Testis (tissue), 3 donors: Measurements from ENCODE around the gene NPB. TPM values are rescaled to one million over a fixed set of nuclear protein-coding genes. Genes with fewer than 3 reads are reported as not detected.
A peak's percentile ranks its signal among the peaks of the same experiment; 100 is the strongest.

Experiments
- DNase-seq: peaks from one replicate; pipeline ENCODE4 v3.0.0-alpha.2; 2019
- H3K27ac ChIP-seq, 2 donors: fragments of 200-600 bp; sonication (generic); one replicate each; pipeline ENCODE4 v1.5.1; 2019
- H3K27me3 ChIP-seq: fragments of 200-600 bp; sonication (generic); one replicate; pipeline ENCODE4 v1.5.1; 2019
- H3K36me3 ChIP-seq: fragments of 200-600 bp; sonication (generic); one replicate; pipeline ENCODE4 v1.5.1; 2017; ENCODE audit warnings: low read depth; ENCODE audit errors: missing control alignments
- H3K4me1 ChIP-seq: fragments of 200-600 bp; sonication (generic); one replicate; pipeline ENCODE4 v1.5.1; 2019
- H3K4me3 ChIP-seq, 2 donors: fragments of 200-600 bp; sonication (generic); one replicate each; pipeline ENCODE4 v1.5.1; 2017 to 2019
- H3K9me3 ChIP-seq: fragments of 200-600 bp; sonication (generic); one replicate; pipeline ENCODE4 v1.5.1; 2017
- CTCF ChIP-seq, 3 experiments: fragments of 450-650 bp in 2 of 3; fragments of 200-600 bp in 1 of 3; sonication (generic) in 1 of 3; IDR thresholded peaks; one replicate each; pipeline ENCODE4 v1.5.1; 2016 to 2019; ENCODE audit warnings: antibody characterized with exemption in 3 of 3, mild to moderate bottlenecking in 2 of 3, moderate library complexity in 1 of 3
- POLR2A ChIP-seq: fragments of 450-650 bp; IDR thresholded peaks from one replicate; pipeline ENCODE4 v1.6.1; 2017; ENCODE audit warnings: antibody characterized with exemption, mild to moderate bottlenecking, moderate library complexity
- WGBS, 2 donors: methylation state at CpG; one replicate each; pipeline ENCODE4 v1.1.5; 2018; 5-methylcytosine and 5-hydroxymethylcytosine counted together
- intact Hi-C: fragments of 100-400 bp; cut with DNase I; formaldehyde crosslinking; loops from one replicate; pipeline ENCODE4 v1.15.1; 2023; ENCODE audit warnings: low total_unique reads
- polyA plus RNA-seq: library from polyadenylated mRNA; stranded (reverse); fragments of 350-450 nt; fragmentation: Illumina TruSeq; extraction: RNeasy Lipid Tissue Mini Kit (QIAGEN cat#74804); gene quantifications from one replicate; pipeline ENCODE4 v1.2.3, GENCODE V29; 2014; ENCODE audit warnings: low read depth, low replicate concordance; ENCODE audit not compliant: insufficient read depth
- total RNA-seq, 2 donors: library from RNA; depleted of rRNA; stranded (reverse); fragments of >200 nt; gene quantifications; one replicate each; pipeline ENCODE4 v1.2.3, GENCODE V29; 2016

Gene NPB
- total and polyA plus RNA-seq, 3 donors from 2014 or later: 1.8 to 27.3 (median 22.7) TPM

GRCh38 chr17:81867991-81868673, 33.9 kb upstream of the NPB start:
- Histone ChIP-seq H3K4me3 (no peak overlapping the region), H3K27me3 (no peaks in the 10 kb centered on the region), H3K9me3 (no peaks in the 10 kb centered on the region), H3K27ac (peak overlapping the region; percentile 31 to 54), H3K36me3 (no peaks in the 10 kb centered on the region), H3K4me1 (peaks cover 51% of the 10 kb centered on the region)
- intact Hi-C loops: no loop called here
- 54 to 66% methylated on average over 13 to 28 of the region's 28 CpGs for WGBS, 2 donors
- no peak for TF ChIP-seq CTCF (IDR thresholded peaks at IDR 0.05)
- TF ChIP-seq POLR2A: no peak
- no peak for DNase-seq

GRCh38 chr17:81868674-81869220, 33.3 kb upstream of the NPB start:
- no peaks in the 10 kb centered on the region for H3K9me3 ChIP-seq
- no peak for DNase-seq
- WGBS, 2 donors: 39 to 55% methylated on average over 13 to 30 of the region's 30 CpGs
- peak overlapping the region; percentile 31 to 99 for H3K27ac ChIP-seq
- no peak for TF ChIP-seq POLR2A
- TF ChIP-seq CTCF (IDR thresholded peaks at IDR 0.05): no peak
- no peaks in the 10 kb centered on the region for H3K27me3 ChIP-seq
- no peaks in the 10 kb centered on the region for H3K36me3 ChIP-seq
- H3K4me3 ChIP-seq: no peak overlapping the region
- H3K4me1 ChIP-seq: peaks cover 51% of the 10 kb centered on the region
- intact Hi-C loops: no loop called here

GRCh38 chr17:81869221-81870130, 32.6 kb upstream of the NPB start:
- intact Hi-C loops: no loop called here
- Histone ChIP-seq H3K4me3 (peak overlapping the region; percentile 77 to 92), H3K9me3 (no peaks in the 10 kb centered on the region), H3K27me3 (no peaks in the 10 kb centered on the region), H3K36me3 (no peaks in the 10 kb centered on the region), H3K27ac (peak overlapping the region; percentile 80 to 99), H3K4me1 (peaks cover 51% of the 10 kb centered on the region)
- 25 to 32% methylated on average over 19 to 45 of the region's 52 CpGs for WGBS, 2 donors
- no peak for TF ChIP-seq POLR2A
- peak; percentile 83 to 94 (median 84) for TF ChIP-seq CTCF (IDR thresholded peaks at IDR 0.05)
- peak; percentile 47 for DNase-seq

- DNase-seq: peak; percentile 43
- no peaks in the 10 kb centered on the region for H3K36me3 ChIP-seq
Measured at GRCh38 chr17:81870131-81870980, 31.7 kb upstream of the NPB start.

More at GRCh38 chr17:81870131-81870980, 31.7 kb upstream of the NPB start:
- 1 to 2% methylated on average over 9 to 49 of the region's 65 CpGs for WGBS, 2 donors
- no peaks in the 10 kb centered on the region for H3K27me3 ChIP-seq
- intact Hi-C loops: no loop called here
- no peaks in the 10 kb centered on the region for H3K9me3 ChIP-seq
- peak overlapping the region; percentile 80 to 99 for H3K27ac ChIP-seq
- no peak for TF ChIP-seq POLR2A
- TF ChIP-seq CTCF (IDR thresholded peaks at IDR 0.05): no peak
- peak overlapping the region; percentile 77 to 92 for H3K4me3 ChIP-seq
- H3K4me1 ChIP-seq: peaks cover 51% of the 10 kb centered on the region
